D341Med (cell line): ENCODE measurements around the gene GPSM1.
"Not testable (repeated sequence)": the region's sequence is repeated elsewhere in the genome, so short reads cannot be mapped to it uniquely, and the experiment has no call there.

ENCODE experiments used
- DNase-seq: peaks from one replicate; pipeline ENCODE4 v3.0.0; 2012; ENCODE audit warnings: low spot score

Gene GPSM1

GRCh38 chr9:136345281-136346156, 18.2 kb downstream of the GPSM1 start:
- DNase-seq, result no peak

DNA sequence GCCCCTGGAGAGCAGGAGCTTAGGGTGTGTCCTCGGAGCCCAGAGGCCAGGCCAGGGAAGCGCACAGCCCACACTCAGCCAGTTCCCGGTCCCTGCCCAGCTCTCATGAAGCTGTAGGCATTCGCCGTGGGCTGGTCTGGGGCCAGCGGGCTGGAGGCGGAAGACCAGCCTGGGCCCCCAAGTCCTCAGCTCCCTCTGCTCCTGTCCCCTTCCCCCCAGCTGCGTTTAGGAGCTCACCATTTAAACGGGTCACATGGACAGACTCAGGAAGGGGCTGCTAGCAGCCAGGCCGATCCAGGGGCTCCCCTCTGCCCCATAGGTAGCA, 18.8 kb downstream of the GPSM1 start:
- no peak for DNase-seq

DNA sequence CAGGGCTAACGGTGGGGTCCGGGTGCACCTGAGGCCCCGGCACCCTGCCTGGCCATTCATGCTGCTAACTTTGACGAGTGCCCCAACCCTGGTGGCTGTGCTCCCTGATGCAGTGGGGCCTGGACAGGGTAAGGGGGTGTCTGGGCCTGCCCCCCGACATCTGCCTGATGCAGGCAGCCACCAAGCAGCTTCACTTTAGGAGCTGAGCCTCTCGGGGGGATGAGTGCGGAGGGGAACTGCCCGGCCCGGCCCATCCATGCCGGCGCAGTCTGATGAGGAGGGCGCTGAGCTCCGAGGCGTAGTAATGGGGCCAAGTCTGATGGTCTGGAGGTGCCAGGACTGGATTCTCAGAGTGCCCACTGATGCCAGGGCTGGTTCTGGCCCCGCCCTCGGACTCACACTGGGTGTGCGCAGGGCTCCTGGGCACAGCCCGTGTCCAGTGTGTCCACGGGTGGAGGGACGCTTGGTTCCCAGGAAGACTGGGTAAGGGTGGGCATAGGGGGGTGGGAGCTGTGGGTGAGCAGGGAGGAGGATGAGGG, 19.7 kb downstream of the GPSM1 start:
- no peak for DNase-seq

DNA sequence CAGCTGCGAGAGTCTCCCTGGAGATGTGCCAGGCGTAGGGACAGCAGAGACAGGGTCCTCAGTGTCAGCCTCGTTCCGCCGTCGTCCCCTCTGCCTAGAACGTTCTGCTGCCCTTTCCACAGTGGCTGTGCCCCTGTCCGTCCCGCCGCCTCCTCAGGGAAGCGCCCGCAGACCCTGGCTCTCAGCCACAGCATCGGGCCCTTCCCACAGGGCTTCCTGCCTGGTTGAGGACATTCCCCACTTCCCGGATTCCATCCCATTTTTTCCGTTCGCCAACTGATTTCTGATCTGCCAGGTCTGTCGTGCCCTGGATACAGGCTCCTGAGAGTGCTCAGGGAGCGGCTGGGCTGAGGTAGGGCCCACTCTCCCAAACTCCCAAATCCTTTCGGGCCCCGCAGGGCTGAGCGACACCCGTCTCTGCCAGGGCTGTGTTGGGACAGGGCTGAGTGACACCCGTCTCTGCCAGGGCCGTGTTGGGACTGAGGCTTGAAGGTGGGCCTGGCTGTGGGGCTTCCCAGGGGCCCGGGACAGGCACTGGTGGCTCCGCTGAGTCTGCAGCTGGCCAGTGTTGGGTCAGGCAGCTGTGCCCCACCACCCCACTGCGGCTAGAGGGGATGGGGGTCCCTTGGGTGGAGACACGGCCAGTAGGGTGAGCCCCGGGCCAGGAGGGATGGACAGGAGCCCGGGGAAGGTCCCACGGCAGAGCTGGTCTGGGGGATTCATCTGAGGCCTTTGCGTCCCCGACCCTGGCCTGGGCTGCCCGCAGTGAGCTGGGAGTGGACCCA, 20.3 kb downstream of the GPSM1 start:
- no peak for DNase-seq

DNA sequence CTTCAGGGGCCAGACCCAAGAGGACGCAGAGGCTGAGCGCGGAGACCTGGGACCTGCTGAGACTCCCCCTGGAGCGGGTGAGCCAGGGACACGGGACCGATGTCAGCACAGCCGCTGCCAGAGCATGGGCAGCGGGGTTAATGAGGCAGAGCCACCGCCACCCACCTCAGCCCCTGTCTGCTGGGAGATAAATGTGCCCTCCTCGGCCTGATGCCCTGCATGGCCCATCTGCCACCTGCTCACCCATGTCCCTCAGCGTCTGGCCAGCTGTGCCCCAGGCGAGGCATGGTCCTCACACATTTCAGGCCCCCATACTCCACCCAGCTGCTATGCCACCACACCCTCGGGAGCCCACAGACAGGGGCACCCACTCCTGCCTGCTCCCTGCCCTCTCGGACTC, 21.4 kb downstream of the GPSM1 start:
- DNase-seq, result no peak

DNA sequence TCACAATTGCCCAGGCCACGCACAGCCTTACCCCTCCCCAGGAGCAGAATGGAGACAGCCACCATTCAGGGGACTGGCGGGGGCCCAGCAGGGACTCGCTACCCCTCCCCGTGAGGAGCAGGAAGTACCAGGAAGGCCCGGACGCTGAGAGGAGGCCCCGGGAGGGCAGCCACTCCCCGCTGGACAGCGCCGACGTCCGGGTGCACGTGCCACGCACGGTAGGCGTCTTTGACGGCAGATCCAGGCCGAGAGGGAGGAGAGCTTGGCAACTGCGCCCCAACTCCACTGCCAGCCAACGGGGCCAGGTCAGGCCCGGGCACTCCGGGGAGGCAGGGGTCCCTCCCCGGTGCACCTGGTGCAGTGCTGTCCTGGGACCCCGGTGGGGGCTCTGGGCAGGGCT, 22.2 kb downstream of the GPSM1 start:
- no peak for DNase-seq

GRCh38 chr9:136351252-136351800, 24.0 kb downstream of the GPSM1 start:
- no peak for DNase-seq

- DNase-seq, result not testable (repeated sequence)
Observed at GRCh38 chr9:136351868-136352267, 24.5 kb downstream of the GPSM1 start.

DNA sequence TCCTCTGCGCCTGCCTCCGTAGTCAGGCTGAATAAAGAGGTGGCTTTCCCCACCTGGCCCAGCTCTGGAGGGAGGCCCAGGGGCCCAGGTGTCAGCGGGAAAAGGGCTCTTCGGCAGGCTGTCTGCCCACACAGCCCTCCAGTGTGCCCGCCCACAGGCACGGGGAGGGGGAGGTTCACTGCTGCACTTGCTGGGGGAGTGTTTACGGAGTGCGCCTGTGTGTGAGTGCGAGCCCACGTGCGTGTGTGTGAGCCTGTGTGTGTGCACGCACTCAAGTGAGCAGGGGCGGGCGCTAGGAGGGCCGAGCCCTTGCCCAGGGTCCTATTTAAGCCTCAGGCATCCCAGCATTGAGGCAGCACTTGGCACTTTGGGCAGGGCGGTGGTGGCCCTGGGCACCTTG, 25.3 kb downstream of the GPSM1 start:
- DNase-seq, result no peak

- DNase-seq, result no peak
Observed at GRCh38 chr9:136353088-136353487, 25.7 kb downstream of the GPSM1 start.

- DNase-seq, result no peak
Observed at GRCh38 chr9:136353757-136354488, 26.6 kb downstream of the GPSM1 start.

GRCh38 chr9:136354592-136355085, 27.3 kb downstream of the GPSM1 start:
- DNase-seq, result no peak

GRCh38 chr9:136355616-136356557, 28.5 kb downstream of the GPSM1 start:
- no peak for DNase-seq

GRCh38 chr9:136357202-136357725, 29.9 kb downstream of the GPSM1 start:
- no peak for DNase-seq

DNA sequence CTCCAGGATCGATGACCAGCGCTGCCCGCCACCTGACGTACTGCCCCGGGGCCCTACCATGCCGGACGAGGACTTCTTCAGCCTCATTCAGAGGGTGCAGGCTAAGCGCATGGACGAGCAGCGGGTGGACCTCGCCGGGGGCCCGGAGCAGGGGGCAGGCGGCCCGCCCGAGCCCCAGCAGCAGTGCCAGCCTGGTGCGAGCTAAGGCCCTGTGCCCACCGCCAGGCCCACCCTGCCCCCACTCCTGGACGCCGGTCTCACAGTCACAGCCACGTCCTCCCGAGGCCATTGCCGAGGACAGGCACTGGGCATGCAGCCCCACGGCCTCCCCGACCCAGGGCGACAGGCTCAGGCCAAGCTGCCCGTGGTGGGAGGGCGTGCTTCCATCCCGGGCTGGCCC, 30.7 kb downstream of the GPSM1 start:
- no peak for DNase-seq

DNA sequence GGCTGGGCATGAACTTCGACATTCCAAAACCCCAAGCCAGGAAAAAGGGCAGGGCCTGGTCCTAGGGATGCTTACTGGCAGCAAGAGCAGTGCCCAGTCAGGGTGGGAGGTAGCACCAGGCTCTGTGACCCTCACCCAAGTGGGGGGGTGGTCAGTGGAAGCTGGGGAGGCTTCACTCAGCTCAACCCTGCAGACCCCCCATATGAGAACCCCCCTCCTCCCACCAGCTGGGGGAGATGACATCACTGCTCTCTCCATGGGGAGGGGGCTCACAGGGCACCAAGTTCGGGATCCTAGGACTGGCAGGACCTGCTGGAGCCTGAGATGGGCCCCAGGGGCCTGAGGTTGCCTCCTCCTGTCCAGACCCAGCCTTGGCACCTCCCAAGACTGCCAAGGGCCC, 31.5 kb downstream of the GPSM1 start:
- DNase-seq, result no peak

DNA sequence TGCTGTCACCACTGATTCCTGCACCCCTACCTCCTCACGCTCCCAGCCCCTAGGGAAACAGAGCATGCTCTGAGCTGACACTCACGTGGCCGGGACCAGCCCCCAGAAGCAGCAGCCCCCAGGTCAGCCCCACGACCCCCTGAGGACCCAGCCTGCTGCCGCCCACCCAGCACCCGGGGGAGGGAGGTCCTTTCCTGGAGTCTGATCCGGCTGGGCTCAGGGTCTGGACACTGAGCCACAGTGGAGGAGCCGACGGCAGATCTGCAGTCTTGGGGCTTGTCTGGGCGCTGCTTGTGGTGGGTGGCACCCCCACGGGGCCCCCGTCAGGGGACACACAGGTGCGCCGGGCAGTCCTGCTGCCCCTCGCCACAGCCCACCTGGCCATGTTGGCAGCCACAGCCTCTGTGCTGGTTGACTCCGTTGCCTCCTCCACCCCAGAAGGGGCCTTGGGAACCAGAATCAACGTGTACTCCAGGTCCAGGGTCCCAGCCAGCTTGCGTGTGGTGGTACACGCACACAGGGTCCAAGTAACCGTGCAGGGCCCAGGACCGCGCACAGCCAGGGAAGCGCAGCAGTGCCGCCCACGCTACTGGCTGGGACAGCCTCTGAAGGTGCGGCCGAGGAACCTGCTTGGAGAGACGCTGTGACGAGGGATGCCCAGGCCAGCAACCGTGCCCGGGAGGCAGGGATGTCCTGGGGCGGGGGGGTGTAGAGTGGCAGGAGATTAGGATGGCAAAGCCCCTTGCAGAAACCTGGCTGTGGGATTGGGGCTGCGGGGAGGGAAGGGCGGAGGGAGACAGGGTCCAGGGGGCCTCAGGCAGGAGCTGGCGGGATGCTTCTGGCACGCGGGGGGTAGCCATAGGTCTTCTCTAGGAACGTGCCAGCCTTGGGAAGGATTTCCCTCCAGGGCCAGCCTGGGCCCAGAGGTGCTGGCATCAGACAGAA, 32.7 kb downstream of the GPSM1 start:
- DNase-seq, result no peak

- no peak for DNase-seq
Observed at GRCh38 chr9:136361047-136361753, 33.9 kb downstream of the GPSM1 start.
